Vein endothelial cell (primary cell): ENCODE measurements around the gene ZBTB7B. TPM values are rescaled to one million over a fixed set of nuclear protein-coding genes. Genes with fewer than 3 reads are reported as not detected.

Source experiments
- small RNA-seq: library from RNA; depleted of rRNA; stranded (forward); fragments of <200 nt; gene quantifications from one replicate; pipeline ENCODE3, GENCODE V24; 2012
- total RNA-seq: library from RNA; depleted of rRNA; stranded (reverse); fragments of >200 nt; gene quantifications from 2 replicates; pipeline ENCODE4 v1.2.3, GENCODE V29; 2012

ZBTB7B gene
- 15.4 and 16.8 TPM in 2 replicates for total RNA-seq

DNA sequence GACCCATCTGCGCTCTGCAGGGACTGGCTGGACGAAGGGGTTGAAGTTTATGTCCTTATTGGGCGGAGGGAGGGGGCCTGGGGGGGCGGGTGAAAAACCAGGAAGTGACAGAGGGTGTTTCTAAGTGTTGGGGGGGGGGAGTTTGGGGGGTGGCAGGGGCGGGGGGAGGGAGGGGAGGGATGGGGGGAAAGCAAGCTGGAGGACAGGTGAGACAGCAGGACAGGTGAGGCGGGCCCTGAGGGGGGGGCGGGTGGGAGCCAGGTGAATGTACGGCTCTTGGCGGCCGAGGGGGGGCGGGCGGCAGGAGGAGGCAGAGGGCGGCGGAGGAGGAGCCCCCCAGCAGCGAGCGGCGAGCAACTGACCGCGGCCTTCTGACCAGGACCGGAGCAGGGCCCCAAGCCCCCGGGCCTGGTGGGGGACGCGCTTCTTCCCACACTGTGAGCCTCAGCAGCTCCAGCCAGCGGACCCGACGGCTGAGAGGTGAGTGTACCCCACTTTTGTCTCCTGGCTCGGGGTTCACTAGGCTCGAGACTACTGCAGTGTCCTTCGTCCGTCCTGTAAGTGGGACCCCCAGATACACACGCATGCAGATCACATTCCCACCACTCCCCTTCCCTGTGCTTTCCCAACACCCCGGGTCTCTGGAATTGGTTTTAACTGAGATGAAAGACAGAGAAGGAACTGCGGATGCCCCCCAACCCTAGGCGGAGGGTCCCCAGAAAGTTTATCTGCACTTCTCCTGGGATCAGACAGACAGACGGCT, at the start of gene ZBTB7B:
TSS of gene ZBTB7B (plus strand) at position 339 of the 763 bp plus-strand sequence. CDS start 11,859 bp downstream, outside the sequence.

GRCh38 chr1:154955718-154956543, 46.7 kb upstream of the ZBTB7B start, which contains the start of gene PBXIP1:
PBXIP1 (minus strand) TSS chr1:154956099; CDS start chr1:154953721, 2,378 bp downstream.

DNA sequence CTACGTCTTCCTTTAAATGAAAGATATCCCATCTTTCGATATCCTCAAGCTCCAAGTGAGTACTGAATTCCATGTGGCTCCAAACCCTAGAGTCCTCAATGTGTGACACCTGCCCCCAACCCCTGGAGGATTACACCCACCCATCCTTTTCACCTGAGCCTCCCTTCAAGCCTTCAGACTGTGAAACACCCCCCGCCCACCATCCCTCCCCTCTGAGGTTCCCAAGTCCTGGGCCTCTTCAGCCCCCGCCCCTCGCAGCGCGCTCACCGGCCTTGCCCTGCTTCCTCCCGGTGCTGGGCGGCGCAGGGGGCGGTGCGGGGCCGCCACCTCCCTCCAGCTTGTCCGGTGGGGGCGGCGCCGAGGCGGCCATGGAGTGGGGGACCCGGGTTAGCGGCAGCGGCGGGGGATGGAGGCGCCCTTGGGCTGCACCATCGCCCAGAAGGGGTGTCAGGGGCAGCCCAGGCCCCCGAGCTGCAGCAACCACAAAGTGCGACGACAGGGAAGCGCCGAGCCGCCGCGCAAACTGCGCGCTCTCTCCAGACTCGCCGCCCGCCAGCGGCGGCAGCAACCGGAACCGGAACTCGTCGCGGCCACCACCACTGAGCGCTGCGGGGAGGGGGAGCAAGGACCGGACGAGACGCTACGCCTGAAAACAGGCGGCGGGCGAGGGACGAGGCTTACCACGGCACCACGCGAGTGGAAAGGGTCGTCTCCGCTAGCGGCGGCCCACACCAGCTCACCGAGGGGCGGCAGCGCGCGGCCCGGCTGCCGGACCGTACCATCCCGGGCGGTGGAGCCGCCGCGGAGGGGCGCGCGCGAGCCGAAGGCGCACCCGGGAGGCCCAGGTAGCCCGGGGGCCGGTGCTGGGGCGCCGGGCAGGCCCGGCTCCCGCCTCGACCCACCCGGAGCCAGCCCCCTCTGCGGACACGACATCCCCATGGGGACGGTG, 41.1 kb upstream of the ZBTB7B start, which contains the start of gene PYGO2:
TSS of gene PYGO2 (minus strand) at position 576 of the 949 bp plus-strand sequence. CDS start at position 370, 206 bp downstream.

DNA sequence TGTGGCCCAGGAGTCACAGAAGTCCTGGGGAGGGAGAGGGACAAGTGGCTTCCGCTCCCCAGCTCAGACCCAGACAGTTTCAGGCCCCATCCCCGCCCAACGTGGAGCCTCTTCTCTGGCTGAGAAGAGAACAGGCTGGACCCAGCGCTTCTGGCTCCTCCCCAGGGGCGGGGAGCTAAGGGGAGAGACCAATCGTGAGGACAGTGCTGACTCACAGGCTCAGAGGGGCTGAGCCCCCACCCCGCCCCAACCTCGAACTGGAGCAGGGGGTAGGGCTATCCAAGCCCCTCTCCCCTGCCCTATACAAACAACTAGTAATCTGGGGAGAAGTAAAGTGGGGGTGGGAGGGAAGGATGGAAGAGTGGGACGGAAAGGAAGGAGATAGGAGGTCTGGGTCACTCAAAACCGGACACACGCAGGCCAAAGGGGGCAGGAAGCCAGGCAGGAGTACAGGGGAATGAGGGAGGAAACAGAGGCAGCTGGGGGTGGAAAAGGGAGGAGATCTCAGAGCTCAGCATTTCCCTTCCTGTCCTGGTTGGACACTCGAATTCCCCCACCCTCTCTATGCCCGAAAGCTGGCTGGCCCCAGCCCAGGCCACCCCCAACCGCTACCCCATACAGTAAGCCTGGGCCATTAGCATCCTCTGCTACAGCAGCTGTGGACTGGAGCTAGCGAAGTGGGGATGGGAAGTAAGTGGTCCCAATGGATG, 31.8 kb upstream of the ZBTB7B start, which contains the start of gene SHC1:
TSS of gene SHC1 (minus strand) at position 117 of the 710 bp plus-strand sequence. CDS start 221 bp downstream, outside the sequence.

DNA sequence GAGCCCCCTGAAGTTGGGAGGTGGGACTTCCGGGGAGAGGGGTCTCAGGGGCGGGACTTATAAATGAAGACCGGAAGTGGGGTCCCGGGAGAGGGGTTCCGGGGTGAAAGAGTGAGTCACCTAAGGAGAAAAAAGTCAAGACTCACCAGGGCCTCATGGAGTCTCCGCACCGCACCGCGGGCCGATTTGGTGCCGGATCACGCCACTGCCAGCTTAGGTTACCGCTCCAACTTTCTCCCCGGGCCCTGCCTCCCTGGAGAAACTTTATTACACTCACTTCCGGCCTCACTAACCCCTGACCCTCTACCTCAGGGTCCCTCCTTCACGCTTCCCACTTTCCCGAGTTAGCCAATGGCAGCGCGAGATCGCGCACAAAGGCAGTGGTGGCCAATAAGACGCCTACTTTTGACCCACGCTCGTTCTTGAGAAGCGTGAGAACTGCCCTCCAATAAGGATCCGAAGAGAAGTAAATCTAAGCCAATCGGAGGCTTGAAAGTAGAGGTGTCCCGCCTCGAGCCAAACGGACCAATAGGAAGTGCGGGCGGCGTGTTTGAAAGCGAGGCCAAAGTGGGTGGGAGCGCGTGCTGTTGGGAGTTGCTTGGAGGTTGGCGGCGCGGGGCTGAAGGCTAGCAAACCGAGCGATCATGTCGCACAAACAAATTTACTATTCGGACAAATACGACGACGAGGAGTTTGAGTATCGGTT, 28.3 kb upstream of the ZBTB7B start, which contains the start of gene CKS1B:
TSS of gene CKS1B (plus strand) at position 580 of the 706 bp plus-strand sequence. CDS start at position 645, 65 bp downstream.

GRCh38 chr1:154982897-154983648, 19.5 kb upstream of the ZBTB7B start, which contains the start of gene FLAD1:
FLAD1 (plus strand) TSS chr1:154983344; CDS start chr1:154983695, 351 bp downstream.

GRCh38 chr1:154993572-154994268, 8.9 kb upstream of the ZBTB7B start, which contains the start of gene LENEP:
LENEP (plus strand) TSS chr1:154993586; CDS start chr1:154993608, 22 bp downstream.

GRCh38 chr1:155033524-155033923, 30.9 kb downstream of the ZBTB7B start, which contains the start of the genes DCST1 and DCST2:
DCST1 (plus strand) TSS chr1:155033824; CDS start chr1:155034037, 213 bp downstream.
DCST2 (minus strand) TSS chr1:155033781; CDS start chr1:155033701, 80 bp downstream.

DNA sequence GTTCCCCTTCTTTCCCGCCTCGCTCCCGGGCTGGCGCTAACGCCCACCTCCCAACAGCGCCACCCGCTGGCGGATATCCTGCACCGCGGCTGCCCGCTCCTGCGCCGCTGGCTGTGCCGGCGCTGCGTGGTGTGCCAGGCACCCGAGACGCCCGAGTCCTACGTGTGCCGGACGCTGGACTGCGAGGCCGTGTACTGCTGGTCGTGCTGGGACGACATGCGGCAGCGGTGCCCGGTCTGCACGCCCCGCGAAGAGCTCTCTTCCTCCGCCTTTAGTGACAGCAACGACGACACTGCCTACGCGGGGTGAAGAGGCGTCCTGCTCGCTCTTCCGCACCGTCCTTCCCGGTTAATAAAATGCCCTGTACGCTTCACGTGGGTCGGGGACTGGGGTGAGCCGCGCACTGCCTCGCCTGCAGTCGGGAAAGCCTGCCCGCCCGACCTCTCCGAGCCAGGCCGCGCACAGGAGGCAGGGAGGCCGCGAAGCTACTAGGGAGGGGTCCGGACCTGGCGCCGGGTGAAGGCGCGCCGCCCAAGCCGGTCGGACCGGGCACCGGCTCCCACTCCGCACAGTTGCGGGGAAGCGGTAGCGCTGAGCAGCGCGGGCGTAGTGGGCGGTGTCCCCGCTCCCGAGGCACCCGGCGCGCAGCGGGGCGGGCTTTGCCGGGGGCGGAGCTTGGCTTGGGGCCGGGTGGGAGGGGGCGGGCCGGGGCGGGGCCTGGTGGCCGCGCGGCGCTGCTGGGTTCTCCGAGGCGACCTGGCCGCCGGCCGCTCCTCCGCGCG, 48.1 kb downstream of the ZBTB7B start, which contains the start of gene ADAM15:
TSS of gene ADAM15 (plus strand) at position 757 of the 782 bp plus-strand sequence. CDS start 71 bp downstream, outside the sequence.

DNA sequence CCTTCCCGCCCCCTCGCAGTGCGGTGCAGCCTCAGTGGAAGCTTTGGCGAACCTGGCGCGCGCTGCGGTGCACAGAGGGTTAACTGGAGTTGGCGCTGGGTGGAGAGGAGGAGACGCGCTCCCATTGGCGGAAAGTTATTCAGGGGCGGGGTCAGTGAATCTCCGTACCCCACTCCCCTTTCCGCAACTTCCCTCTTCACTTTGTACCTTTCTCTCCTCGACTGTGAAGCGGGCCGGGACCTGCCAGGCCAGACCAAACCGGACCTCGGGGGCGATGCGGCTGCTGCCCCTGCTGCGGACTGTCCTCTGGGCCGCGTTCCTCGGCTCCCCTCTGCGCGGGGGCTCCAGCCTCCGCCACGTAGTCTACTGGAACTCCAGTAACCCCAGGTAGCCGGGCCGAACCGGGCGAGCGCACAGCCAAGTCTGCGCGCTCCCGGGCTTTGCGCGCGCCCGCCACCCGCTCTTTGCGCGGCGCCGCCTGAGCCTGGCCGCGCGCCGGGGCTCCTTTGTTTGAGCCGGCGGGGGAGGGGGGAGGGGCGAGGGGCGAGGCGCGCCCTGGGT, 61.0 kb downstream of the ZBTB7B start, which contains the start of gene EFNA4:
TSS of gene EFNA4 (plus strand) at position 191 of the 561 bp plus-strand sequence. CDS start at position 275, 84 bp downstream.

Small RNA genes within 50 kb of the gene (small RNA-seq; reads per million reads assigned to genes)
- gene MIR4258: not detected

Other genes starting within 250 kb of the ZBTB7B start
- 1.2 and 2.3 TPM in 2 replicates for gene KCNN3, start 132.5 kb upstream of the ZBTB7B start, total RNA-seq
- 5.8 and 6.5 TPM in 2 replicates for gene PMVK, start 66.1 kb upstream of the ZBTB7B start, total RNA-seq
- 59.8 and 75.1 TPM in 2 replicates for gene PBXIP1, start 46.7 kb upstream of the ZBTB7B start, total RNA-seq
- 12.0 and 12.7 TPM in 2 replicates for gene PYGO2, start 41.0 kb upstream of the ZBTB7B start, total RNA-seq
- gene SHC1, start 32.1 kb upstream of the ZBTB7B start, total RNA-seq: 312 and 348 TPM in 2 replicates
- gene CKS1B, start 28.1 kb upstream of the ZBTB7B start, total RNA-seq: 52.3 and 69.7 TPM in 2 replicates
- gene FLAD1, start 19.5 kb upstream of the ZBTB7B start, total RNA-seq: 32.7 and 35.1 TPM in 2 replicates
- 0.67 and 1.3 TPM in 2 replicates for gene LENEP, start 9.2 kb upstream of the ZBTB7B start, total RNA-seq
- gene DCST2, start 31.0 kb downstream of the ZBTB7B start, total RNA-seq: not detected in 2 replicates
- not detected in 2 replicates for gene DCST1, start 31.0 kb downstream of the ZBTB7B start, total RNA-seq
- 508 and 513 TPM in 2 replicates for gene ADAM15, start 48.5 kb downstream of the ZBTB7B start, total RNA-seq
- gene EFNA4, start 60.9 kb downstream of the ZBTB7B start, total RNA-seq: 11.7 and 12.7 TPM in 2 replicates
- 1.6 and 3.6 TPM in 2 replicates for gene EFNA3, start 76.0 kb downstream of the ZBTB7B start, total RNA-seq
- 84.4 and 125 TPM in 2 replicates for gene EFNA1, start 125.1 kb downstream of the ZBTB7B start, total RNA-seq
- gene SLC50A1, start 133.1 kb downstream of the ZBTB7B start, total RNA-seq: 28.1 and 31.6 TPM in 2 replicates
- gene DPM3, start 137.7 kb downstream of the ZBTB7B start, total RNA-seq: 42.5 and 53.3 TPM in 2 replicates
- gene KRTCAP2, start 170.5 kb downstream of the ZBTB7B start, total RNA-seq: 81.0 and 141 TPM in 2 replicates
- 6.9 and 12.0 TPM in 2 replicates for gene TRIM46, start 171.0 kb downstream of the ZBTB7B start, total RNA-seq
- gene THBS3, start 205.1 kb downstream of the ZBTB7B start, total RNA-seq: 15.8 and 16.7 TPM in 2 replicates
- 42.1 and 44.7 TPM in 2 replicates for gene MTX1, start 205.9 kb downstream of the ZBTB7B start, total RNA-seq